HCT116 (cell line): ENCODE data around the gene MAN2C1. TPM values are rescaled to one million over a fixed set of nuclear protein-coding genes. Genes with fewer than 3 reads are reported as not detected.

Source experiments
- ATAC-seq: fragments of 200-7000 bp; cut with Tn5 transposase; 2 replicates; pipeline ENCODE4 v1.9.1; 2020; ENCODE audit warnings: mild to moderate bottlenecking, moderate library complexity
- BruUV-seq: library from RNA; stranded (reverse); fragments of 400-500 nt; replicated peaks from 2 replicates; lab custom pipeline; 2021; lab: Mats Ljungman, UMichigan
- CTCF ChIA-PET: fragments of 300-600 bp; sonication (Branson Sonifier 250); formaldehyde crosslinking; loops from one replicate; lab custom pipeline; 2021; ENCODE audit warnings: antibody characterized with exemption; lab: Charles Lee
- POLR2A ChIA-PET: fragments of 300-600, 350-600 bp; sonication (Branson Sonifier 250); formaldehyde crosslinking; loops from one replicate; lab custom pipeline; 2021; ENCODE audit warnings: antibody characterized with exemption; lab: Charles Lee
- RAD21 ChIA-PET, 2 experiments: fragments of 300-600 bp; sonication (Branson Sonifier 250); formaldehyde crosslinking; loops; one replicate each; lab custom pipeline; 2023; ENCODE audit warnings: low total read pairs in 2 of 2; ENCODE audit not compliant: uncharacterized antibody in 2 of 2, unreplicated experiment in 2 of 2, low non-redundant PET in 1 of 2; lab: Charles Lee
- DNase-seq: peaks from one replicate; pipeline ENCODE4 v3.0.0-alpha.2; 2010; ENCODE audit warnings: low read depth, low spot score
- H2AFZ ChIP-seq: fragments of 200-600 bp; shearing (Covaris generic), sonication (generic); 2 replicates; pipeline ENCODE4 v1.6.1; 2017; ENCODE audit warnings: low read depth, mixed run types, mixed read lengths, antibody characterized with exemption, low read length; ENCODE audit not compliant: poor library complexity, severe bottlenecking
- H3K27ac ChIP-seq: 2 replicates; pipeline ENCODE4 v1.5.1; 2012; ENCODE audit warnings: low read depth, low read length
- H3K27me3 ChIP-seq: fragments of 200-600 bp; sonication (generic); 2 replicates; pipeline ENCODE4 v1.6.1; 2016; ENCODE audit warnings: mixed run types, low read length, mixed read lengths; ENCODE audit not compliant: insufficient read depth
- H3K36me3 ChIP-seq, 2 experiments: fragments of 200-500 bp in 1 of 2; fragments of 200-600 bp in 1 of 2; sonication (Bioruptor generic) in 1 of 2; sonication (generic) in 1 of 2; 2 replicates each; pipeline versions ENCODE4 v1.5.1 to v1.6.1; 2014 to 2016; ENCODE audit warnings: low read length in 2 of 2, inconsistent platforms in 1 of 2, mixed read lengths in 1 of 2, mixed run types in 1 of 2; ENCODE audit not compliant: insufficient read depth in 2 of 2, control insufficient read depth in 1 of 2
- H3K4me1 ChIP-seq, 2 experiments: fragments of 200-600 bp in 1 of 2; sonication (generic) in 1 of 2; 2 replicates each; pipeline versions ENCODE4 v1.5.1 to v1.6.1; 2012 to 2017; ENCODE audit warnings: low read length in 2 of 2, inconsistent platforms in 1 of 2, mild to moderate bottlenecking in 1 of 2, mixed read lengths in 1 of 2, mixed run types in 1 of 2, moderate library complexity in 1 of 2; ENCODE audit not compliant: insufficient read depth in 2 of 2, control insufficient read depth in 1 of 2
- H3K4me2 ChIP-seq: fragments of 200-600 bp; sonication (generic); 2 replicates; pipeline ENCODE4 v1.6.1; 2017; ENCODE audit warnings: mixed run types, low read length, mixed read lengths
- H3K4me3 ChIP-seq, 2 experiments: fragments of 200-600 bp in 1 of 2; sonication (generic) in 1 of 2; replicated peaks in 1 of 2; 2 replicates each; pipeline ENCODE4 v1.5.1; 2011 to 2016; ENCODE audit warnings: low read length in 2 of 2, control low read depth in 1 of 2, low read depth in 1 of 2, mild to moderate bottlenecking in 1 of 2, mixed read lengths in 1 of 2, mixed run types in 1 of 2
- H3K79me2 ChIP-seq: fragments of 200-600 bp; sonication (generic); 2 replicates; pipeline ENCODE4 v1.6.1; 2017; ENCODE audit warnings: mild to moderate bottlenecking, mixed run types, low read length, moderate library complexity, mixed read lengths; ENCODE audit not compliant: insufficient read depth
- H3K9ac ChIP-seq: fragments of 200-600 bp; sonication (generic); 2 replicates; pipeline ENCODE4 v1.6.1; 2016; ENCODE audit warnings: low read length, mixed read lengths
- H3K9me2 ChIP-seq: fragments of 200-600 bp; sonication (generic), shearing (Covaris generic); 2 replicates; pipeline ENCODE4 v1.6.1; 2017; ENCODE audit warnings: mixed run types, mild to moderate bottlenecking, moderate library complexity; ENCODE audit not compliant: insufficient read depth
- H3K9me3 ChIP-seq, 2 experiments: fragments of 200-500 bp in 1 of 2; fragments of 200-600 bp in 1 of 2; sonication (Bioruptor generic) in 1 of 2; sonication (generic) in 1 of 2; 2 replicates each; pipeline ENCODE4 v1.6.1; 2014 to 2017; ENCODE audit warnings: low read length in 2 of 2, mixed read lengths in 2 of 2, inconsistent platforms in 1 of 2, low read depth in 1 of 2, mild to moderate bottlenecking in 1 of 2, mixed run types in 1 of 2, moderate library complexity in 1 of 2; ENCODE audit not compliant: control insufficient read depth in 1 of 2, insufficient read depth in 1 of 2
- H4K20me1 ChIP-seq: fragments of 200-600 bp; sonication (generic), shearing (Covaris generic); 2 replicates; pipeline ENCODE4 v1.6.1; 2017; ENCODE audit warnings: mixed run types, mild to moderate bottlenecking, moderate library complexity; ENCODE audit not compliant: insufficient read depth
- FOSL1 ChIP-seq: IDR thresholded peaks from 2 replicates; pipeline ENCODE4 v1.6.1; 2012; ENCODE audit warnings: low read depth
- SRF ChIP-seq: IDR thresholded peaks from 2 replicates; pipeline ENCODE4 v1.6.1; 2012; ENCODE audit warnings: low read depth
- intact Hi-C: fragments of 100-400 bp; cut with micrococcal nuclease; formaldehyde crosslinking; loops from 2 replicates; pipeline ENCODE4 v1.10.0; 2022
- microRNA counts: library from miRNA; unstranded; fragments of <30 nt; microRNA quantifications from one replicate; lab custom pipeline; 2015
- microRNA-seq: library from miRNA; unstranded; fragments of <30 nt; microRNA quantifications from one replicate; pipeline ENCODE4, GENCODE V29; 2016; ENCODE audit warnings: borderline number of aligned reads
- total RNA-seq: library from RNA; stranded (reverse); gene quantifications from one replicate; pipeline ENCODE4 v1.2.1, GENCODE V29; 2021; ENCODE audit not compliant: unreplicated experiment

The MAN2C1 gene
- total RNA-seq, 1 experiment from 2014 or later: 118 TPM

DNA sequence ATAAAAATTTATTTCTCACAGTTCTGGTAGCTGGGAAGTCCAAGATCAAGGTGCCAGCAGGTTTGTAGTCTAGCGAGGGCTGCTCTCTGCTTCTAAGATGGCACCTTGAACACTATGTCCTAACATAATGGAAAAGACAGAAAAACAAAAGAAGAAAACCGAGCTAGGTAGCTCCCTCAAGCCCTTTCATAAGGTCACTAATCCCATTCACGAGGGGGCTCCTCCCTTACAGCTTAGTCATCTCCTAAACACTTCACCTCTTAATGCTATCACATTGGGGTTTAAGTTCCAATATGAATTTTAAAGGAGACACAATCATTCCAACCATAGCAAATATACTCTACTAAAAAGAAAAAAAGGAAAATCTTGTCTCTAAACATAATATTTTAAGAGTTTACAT is 62.2 kb downstream of the MAN2C1 start:
- H3K9ac ChIP-seq: no peak overlapping the region
- intact Hi-C loops: no loop called here
- H3K4me3 ChIP-seq: no peak overlapping the region
- no peak overlapping the region for H2AFZ ChIP-seq
- TF ChIP-seq SRF (no peak), FOSL1 (no peak)
- TF ChIP-seq, all 23 proteins: peak for 0
- DNase-seq (no peak), ATAC-seq (no peak)
- no peaks in the 10 kb centered on the region for H3K9me3 ChIP-seq
- BruUV-seq: no TSS peak
- no peak overlapping the region for H3K4me2 ChIP-seq
- H3K9me2 ChIP-seq: no peaks in the 10 kb centered on the region
- no peaks in the 10 kb centered on the region for H3K79me2 ChIP-seq
- no peaks in the 10 kb centered on the region for H3K27me3 ChIP-seq
- H3K4me1 ChIP-seq: peaks cover 4 to 18% of the 10 kb centered on the region in 2 experiments; a peak in 3 of 4 replicates
- ChIA-PET POLR2A (interaction anchor here (0.7 kb wide), 1 partner anchor 30 kb away, joined by 3 read pairs; no protein-coding TSS in a partner anchor), RAD21 (no interaction called here), CTCF (no interaction called here)
- H3K36me3 ChIP-seq: no peaks in the 10 kb centered on the region
- H4K20me1 ChIP-seq: no peaks in the 10 kb centered on the region
- no peak overlapping the region for H3K27ac ChIP-seq

MicroRNAs within 50 kb of the gene (microRNA counts, 767-probe panel; counts per million panel counts)
- microRNA hsa-miR-631 (lab: Ali Mortazavi, UCI): not detected

Small RNA genes within 50 kb of the gene (microRNA-seq; reads per million reads assigned to microRNA genes)
- not detected for gene MIR631

Other genes with a start within 250 kb of the MAN2C1 start
- 29.3 TPM for gene C15orf39, start 166.7 kb downstream of the MAN2C1 start, total RNA-seq
- not detected for gene GOLGA6C, start 110.3 kb downstream of the MAN2C1 start, total RNA-seq
- 0.12 TPM for gene GOLGA6D, start 85.8 kb downstream of the MAN2C1 start, total RNA-seq
- 141 TPM for gene COMMD4, start 32.5 kb downstream of the MAN2C1 start, total RNA-seq
- 41.4 TPM for gene NEIL1, start 21.6 kb downstream of the MAN2C1 start, total RNA-seq
- 70.1 TPM for gene SIN3A, start 83.1 kb upstream of the MAN2C1 start, total RNA-seq
- gene PTPN9, start 210.7 kb upstream of the MAN2C1 start, total RNA-seq: 21.1 TPM